Mesenchymal stem cell (in vitro differentiated cells and primary cell): Measurements from ENCODE around the gene CDON.

Experiments used
- DNase-seq: peaks from one replicate; pipeline ENCODE4 v3.0.0-alpha.2; 2013
- H2AFZ ChIP-seq: one replicate; pipeline ENCODE4 v1.6.1; 2013; ENCODE audit warnings: low read depth, mild to moderate bottlenecking, control low read depth, inconsistent platforms, low read length, moderate library complexity
- H2AK5ac ChIP-seq: 2 replicates; pipeline ENCODE4 v1.6.1; 2013; ENCODE audit warnings: low read length, moderate library complexity, mild to moderate bottlenecking, inconsistent platforms; ENCODE audit not compliant: severe bottlenecking
- H2BK120ac ChIP-seq: one replicate; pipeline ENCODE4 v1.6.1; 2013; ENCODE audit warnings: low read depth, mild to moderate bottlenecking, inconsistent platforms, low read length, moderate library complexity
- H2BK12ac ChIP-seq, 2 experiments: one replicate each; pipeline ENCODE4 v1.6.1; 2013; ENCODE audit warnings: inconsistent platforms in 2 of 2, low read length in 2 of 2, mild to moderate bottlenecking in 2 of 2, moderate library complexity in 2 of 2, control low read depth in 1 of 2
- H2BK15ac ChIP-seq: one replicate; pipeline ENCODE4 v1.6.1; 2013; ENCODE audit warnings: mild to moderate bottlenecking, low read depth, inconsistent platforms; ENCODE audit not compliant: poor library complexity, severe bottlenecking
- H2BK5ac ChIP-seq: 2 replicates; pipeline ENCODE4 v1.6.1; 2013; ENCODE audit warnings: low read depth, mild to moderate bottlenecking, low read length, control low read depth, inconsistent platforms; ENCODE audit not compliant: poor library complexity, severe bottlenecking
- H3K14ac ChIP-seq, 2 experiments: one replicate each; pipeline ENCODE4 v1.6.1; 2013; ENCODE audit warnings: inconsistent platforms in 2 of 2, low read length in 2 of 2, control low read depth in 1 of 2, mild to moderate bottlenecking in 1 of 2, moderate library complexity in 1 of 2
- H3K18ac ChIP-seq, 2 experiments: one replicate each; pipeline ENCODE4 v1.6.1; 2013; ENCODE audit warnings: inconsistent platforms in 2 of 2, low read length in 2 of 2, control low read depth in 1 of 2, low read depth in 1 of 2, mild to moderate bottlenecking in 1 of 2
- H3K23ac ChIP-seq, 2 experiments: one replicate each; pipeline ENCODE4 v1.6.1; 2013; ENCODE audit warnings: inconsistent platforms in 2 of 2, low read length in 2 of 2, mild to moderate bottlenecking in 2 of 2, moderate library complexity in 2 of 2, control low read depth in 1 of 2
- H3K27ac ChIP-seq: 2 replicates; pipeline ENCODE4 v1.5.1; 2013; ENCODE audit warnings: mild to moderate bottlenecking, moderate library complexity, low read length, control low read depth, inconsistent platforms; ENCODE audit not compliant: poor library complexity, severe bottlenecking
- H3K27me3 ChIP-seq, 2 experiments: 2 replicates each; pipeline versions ENCODE4 v1.6.1 to v1.7.0; 2013; ENCODE audit warnings: low read length in 2 of 2, mild to moderate bottlenecking in 2 of 2, moderate library complexity in 2 of 2, control low read depth in 1 of 2, inconsistent platforms in 1 of 2; ENCODE audit not compliant: control insufficient read depth in 1 of 2, insufficient read depth in 1 of 2
- H3K36me3 ChIP-seq, 2 experiments: 2 replicates each; pipeline versions ENCODE4 v1.6.1 to v1.7.0; 2013; ENCODE audit warnings: low read length in 2 of 2, control low read depth in 1 of 2, inconsistent platforms in 1 of 2, low read depth in 1 of 2, mild to moderate bottlenecking in 1 of 2; ENCODE audit not compliant: insufficient read depth in 2 of 2, control insufficient read depth in 1 of 2
- H3K4ac ChIP-seq, 2 experiments: one replicate each; pipeline ENCODE4 v1.6.1; 2013; ENCODE audit warnings: inconsistent platforms in 2 of 2, low read length in 2 of 2, mild to moderate bottlenecking in 2 of 2, moderate library complexity in 2 of 2, control low read depth in 1 of 2, low read depth in 1 of 2
- H3K4me1 ChIP-seq: 2 replicates; pipeline ENCODE4 v1.6.1; 2013; ENCODE audit warnings: low read depth, low read length, control low read depth; ENCODE audit not compliant: control insufficient read depth, insufficient read depth
- H3K4me2 ChIP-seq: 2 replicates; pipeline ENCODE4 v1.6.1; 2013; ENCODE audit warnings: low read length, mild to moderate bottlenecking, inconsistent platforms; ENCODE audit not compliant: poor library complexity, severe bottlenecking
- H3K4me3 ChIP-seq, 2 experiments: 2 replicates each; pipeline versions ENCODE4 v1.5.1 to v1.7.0; 2013; ENCODE audit warnings: low read length in 2 of 2, mild to moderate bottlenecking in 2 of 2, control low read depth in 1 of 2, low read depth in 1 of 2; ENCODE audit not compliant: insufficient read depth in 1 of 2
- H3K79me1 ChIP-seq: replicated peaks from 2 replicates; pipeline ENCODE4 v1.6.1; 2013; ENCODE audit warnings: mild to moderate bottlenecking, control low read depth, low read length, inconsistent platforms; ENCODE audit not compliant: poor library complexity, severe bottlenecking
- H3K9ac ChIP-seq: 2 replicates; pipeline ENCODE4 v1.7.0; 2013; ENCODE audit warnings: mild to moderate bottlenecking, low read length, moderate library complexity
- H3K9me3 ChIP-seq: 2 replicates; pipeline ENCODE4 v1.7.0; 2013; ENCODE audit warnings: mild to moderate bottlenecking, low read length; ENCODE audit not compliant: control insufficient read depth
- H4K8ac ChIP-seq: one replicate; pipeline ENCODE4 v1.6.1; 2013; ENCODE audit warnings: inconsistent platforms, mild to moderate bottlenecking, low read length, moderate library complexity
- H4K91ac ChIP-seq: one replicate; pipeline ENCODE4 v1.6.1; 2013; ENCODE audit warnings: mild to moderate bottlenecking, low read length, inconsistent platforms
- WGBS: methylation state at CpG from one replicate; pipeline ENCODE4 v1.1.7; 2013; ENCODE audit warnings: mixed read lengths; 5-methylcytosine and 5-hydroxymethylcytosine counted together

The CDON gene

GRCh38 chr11:126088999-126089398 is 26.3 kb upstream of the CDON start:
- H3K4me2 ChIP-seq: no peak overlapping the region
- no peak overlapping the region for H3K4me3 ChIP-seq
- H3K9ac ChIP-seq: no peak overlapping the region
- H3K27me3 ChIP-seq: peaks cover 0 to 12% of the 10 kb centered on the region in 2 experiments
- no peak overlapping the region for H2AFZ ChIP-seq
- no peak overlapping the region for H4K91ac ChIP-seq
- H2AK5ac ChIP-seq: no peak overlapping the region
- no peak overlapping the region for H3K14ac ChIP-seq
- no peaks in the 10 kb centered on the region for H3K79me1 ChIP-seq
- no peak overlapping the region for H2BK15ac ChIP-seq
- no peak overlapping the region for H2BK5ac ChIP-seq
- no peak overlapping the region for H3K23ac ChIP-seq
- no peak overlapping the region for H3K4ac ChIP-seq
- no peaks in the 10 kb centered on the region for H3K36me3 ChIP-seq
- 73% methylated on average over 1 of the region's 1 CpG for WGBS
- no peak overlapping the region for H3K27ac ChIP-seq
- H2BK120ac ChIP-seq: no peak overlapping the region
- no peaks in the 10 kb centered on the region for H3K4me1 ChIP-seq
- H3K18ac ChIP-seq: no peak overlapping the region
- no peak for DNase-seq
- H3K9me3 ChIP-seq: no peaks in the 10 kb centered on the region
- H2BK12ac ChIP-seq: no peak overlapping the region
- H4K8ac ChIP-seq: no peak overlapping the region

GRCh38 chr11:126086248-126086647 is 23.6 kb upstream of the CDON start:
- no peak overlapping the region for H3K27ac ChIP-seq
- no peak for DNase-seq
- 73% methylated on average over 4 of the region's 5 CpGs for WGBS
- no peaks in the 10 kb centered on the region for H3K36me3 ChIP-seq
- H3K14ac ChIP-seq: no peak overlapping the region
- no peak overlapping the region for H4K8ac ChIP-seq
- peaks cover 6 to 24% of the 10 kb centered on the region in 2 experiments for H3K27me3 ChIP-seq
- H3K79me1 ChIP-seq: no peaks in the 10 kb centered on the region
- H2BK12ac ChIP-seq: no peak overlapping the region
- H3K4me2 ChIP-seq: no peak overlapping the region
- no peak overlapping the region for H2AK5ac ChIP-seq
- H3K4me3 ChIP-seq: no peak overlapping the region
- no peak overlapping the region for H2AFZ ChIP-seq
- no peak overlapping the region for H3K4ac ChIP-seq
- H3K23ac ChIP-seq: no peak overlapping the region
- no peaks in the 10 kb centered on the region for H3K4me1 ChIP-seq
- H3K9me3 ChIP-seq: no peaks in the 10 kb centered on the region
- no peak overlapping the region for H2BK120ac ChIP-seq
- H2BK15ac ChIP-seq: no peak overlapping the region
- no peak overlapping the region for H4K91ac ChIP-seq
- no peak overlapping the region for H3K9ac ChIP-seq
- no peak overlapping the region for H3K18ac ChIP-seq
- H2BK5ac ChIP-seq: no peak overlapping the region

DNA sequence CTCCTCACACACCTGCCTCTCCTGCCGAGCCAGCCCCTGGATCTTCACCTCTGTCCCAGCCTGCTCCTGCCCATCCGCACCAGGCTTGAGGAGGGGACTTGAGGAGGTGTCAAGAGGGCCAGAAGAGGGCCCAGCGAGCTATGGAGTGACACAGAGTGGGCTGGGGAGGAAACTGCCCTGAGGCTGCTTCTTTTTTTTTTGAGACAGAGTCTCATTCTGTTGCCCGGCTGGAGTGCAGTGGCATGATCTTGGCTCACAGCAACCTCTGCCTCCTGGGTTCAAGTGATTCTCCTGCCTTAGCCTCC is 21.9 kb upstream of the CDON start:
- Histone ChIP-seq H3K18ac (no peak overlapping the region), H3K14ac (peak overlapping the region in 1 of 2 experiments; percentile 41), H2AFZ (no peak overlapping the region), H2BK5ac (no peak overlapping the region), H2BK120ac (no peak overlapping the region), H3K36me3 (no peaks in the 10 kb centered on the region), H4K91ac (no peak overlapping the region), H4K8ac (no peak overlapping the region), H3K9ac (no peak overlapping the region), H2AK5ac (no peak overlapping the region), H3K23ac (no peak overlapping the region), H2BK15ac (no peak overlapping the region), H3K4me3 (no peak overlapping the region), H3K27me3 (peaks cover 6 to 32% of the 10 kb centered on the region in 2 experiments), H3K27ac (no peak overlapping the region), H3K9me3 (no peaks in the 10 kb centered on the region), H3K79me1 (no peaks in the 10 kb centered on the region), H3K4me2 (no peak overlapping the region), H3K4ac (no peak overlapping the region), H3K4me1 (no peaks in the 10 kb centered on the region), H2BK12ac (no peak overlapping the region)
- 84% methylated on average over 3 of the region's 4 CpGs for WGBS
- DNase-seq: no peak

- no peak overlapping the region for H4K91ac ChIP-seq
- H3K27ac ChIP-seq: no peak overlapping the region
- H3K9ac ChIP-seq: no peak overlapping the region
- no peak overlapping the region for H4K8ac ChIP-seq
- peak overlapping the region in 1 of 2 experiments; percentile 41 for H3K14ac ChIP-seq
- no peak overlapping the region for H3K18ac ChIP-seq
- H3K4me1 ChIP-seq: no peaks in the 10 kb centered on the region
- no peak overlapping the region for H2BK15ac ChIP-seq
- DNase-seq: no peak
- H3K4ac ChIP-seq: no peak overlapping the region
- H3K9me3 ChIP-seq: no peaks in the 10 kb centered on the region
- H2AFZ ChIP-seq: no peak overlapping the region
- WGBS: 62% methylated on average over 7 of the region's 12 CpGs
- H3K36me3 ChIP-seq: no peaks in the 10 kb centered on the region
- H2BK5ac ChIP-seq: no peak overlapping the region
- no peak overlapping the region for H2BK120ac ChIP-seq
- no peaks in the 10 kb centered on the region for H3K79me1 ChIP-seq
- no peak overlapping the region for H3K4me3 ChIP-seq
- peaks cover 6 to 32% of the 10 kb centered on the region in 2 experiments for H3K27me3 ChIP-seq
- no peak overlapping the region for H3K4me2 ChIP-seq
- H2BK12ac ChIP-seq: no peak overlapping the region
- H3K23ac ChIP-seq: no peak overlapping the region
- H2AK5ac ChIP-seq: no peak overlapping the region
These were observed 21.4 kb upstream of the CDON start for GRCh38 chr11:126083829-126084607.
